CD4-positive, alpha-beta T cell treated with Interleukin-15 for 1 hour (primary cell): ENCODE data around the gene SLC25A52.
"Not testable (repeated sequence)": the region's sequence is repeated elsewhere in the genome, so short reads cannot be mapped to it uniquely, and the experiment has no call there.

Experiments
- DNase-seq: peaks from one replicate; pipeline ENCODE4 v3.0.0-alpha.2; 2020

SLC25A52 gene

DNA sequence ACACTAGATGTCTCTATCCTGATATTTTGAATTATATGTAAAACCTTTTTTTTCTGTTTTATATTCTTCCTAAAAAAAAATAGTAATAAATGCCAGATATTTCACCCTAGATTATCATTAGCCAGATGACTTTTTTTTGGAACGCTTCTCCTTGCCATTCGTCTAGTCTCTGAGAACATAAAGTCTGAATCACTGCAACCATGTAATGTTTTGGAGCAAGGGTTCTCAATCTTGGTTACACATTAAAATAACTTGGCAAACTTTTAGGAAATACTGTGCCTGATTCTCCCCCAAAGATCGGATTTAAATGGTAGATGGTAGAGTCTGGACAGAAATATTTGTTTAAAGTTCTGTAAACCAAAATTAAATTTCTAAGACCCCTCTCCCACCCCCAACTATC is 21.0 kb downstream of the SLC25A52 start:
- DNase-seq, result no peak

DNA sequence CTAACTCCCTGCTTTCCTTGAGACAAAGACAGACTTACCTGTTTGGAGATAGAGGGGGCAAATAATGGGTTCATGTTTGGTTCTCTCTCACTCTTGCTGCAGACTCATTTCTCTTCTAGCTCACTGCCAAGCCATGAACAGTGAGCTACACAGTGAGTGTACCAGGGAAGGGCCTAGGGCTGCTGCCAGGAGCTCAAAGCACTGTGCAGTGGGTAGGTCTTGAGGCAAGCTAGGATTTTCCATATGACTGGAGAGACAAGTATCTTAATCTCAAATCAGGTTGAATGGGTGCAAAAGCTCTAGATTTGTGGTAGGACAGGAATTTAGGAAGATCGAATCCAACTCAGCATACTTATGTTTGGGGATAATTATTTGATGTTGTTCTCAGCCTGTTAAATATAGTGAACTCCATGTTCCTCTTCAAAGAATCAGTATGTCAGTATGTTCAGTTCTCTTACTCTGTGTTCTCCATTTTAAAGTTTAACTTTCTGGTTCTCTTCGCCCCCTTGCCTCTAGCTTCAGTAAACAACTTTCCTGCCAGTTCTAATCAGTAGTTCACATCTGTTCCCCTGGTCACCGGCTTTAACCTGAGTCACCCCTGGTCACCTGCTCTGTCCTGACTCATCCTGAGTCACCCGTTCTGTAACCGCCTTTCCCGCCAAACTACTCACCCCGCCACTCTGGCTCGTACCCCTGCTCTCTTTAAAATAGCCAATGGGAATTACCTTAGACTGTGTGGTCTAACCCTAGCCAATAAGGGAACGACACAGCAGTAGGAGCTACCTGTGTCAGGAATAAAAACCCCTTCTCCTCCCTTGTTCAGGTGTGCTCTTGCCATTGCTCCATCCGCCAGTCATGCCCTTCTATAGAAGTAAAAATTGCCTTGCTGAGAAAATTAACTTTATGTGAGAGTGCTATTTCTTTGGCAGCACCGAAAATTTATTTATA is 21.9 kb downstream of the SLC25A52 start:
- DNase-seq, result no peak

DNA sequence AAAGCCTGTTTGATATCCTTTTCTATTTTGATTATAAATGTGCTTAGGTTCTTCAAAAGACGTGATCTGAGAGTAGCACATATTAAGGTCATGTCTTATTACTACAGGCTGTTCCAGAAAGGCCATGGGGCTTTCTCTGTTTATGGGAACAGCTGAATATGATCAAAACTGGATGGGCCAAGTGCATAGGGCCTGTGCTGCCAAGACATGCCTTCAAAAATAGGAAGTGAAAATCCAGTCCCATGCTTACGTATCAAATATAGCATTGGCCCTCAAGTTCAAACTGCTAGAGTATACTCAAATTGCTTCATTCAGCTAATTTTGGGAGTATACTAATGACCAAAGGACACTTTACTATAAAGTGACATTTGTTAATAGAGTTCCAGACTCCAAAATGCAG is 24.1 kb downstream of the SLC25A52 start:
- DNase-seq, result no peak

DNA sequence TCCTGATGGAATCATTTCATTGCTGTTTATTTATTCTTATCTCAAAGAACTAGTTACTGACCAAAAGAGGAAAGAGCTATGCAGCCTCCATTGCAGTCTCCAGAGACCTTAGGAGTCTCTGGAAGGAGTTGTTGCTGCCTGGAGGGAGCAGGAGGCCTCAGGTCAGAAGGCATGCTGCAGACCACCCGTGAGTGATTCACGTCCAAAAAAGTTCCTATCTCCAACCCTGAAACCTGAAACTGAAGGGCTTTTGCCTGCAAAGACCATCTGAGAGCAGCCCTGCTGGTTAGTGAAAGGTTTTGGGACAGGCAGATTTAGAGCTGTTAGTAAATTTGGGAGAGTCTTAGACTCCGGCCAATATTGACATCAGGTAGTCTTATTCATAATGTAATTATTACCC is 29.1 kb downstream of the SLC25A52 start:
- DNase-seq, result no peak

DNA sequence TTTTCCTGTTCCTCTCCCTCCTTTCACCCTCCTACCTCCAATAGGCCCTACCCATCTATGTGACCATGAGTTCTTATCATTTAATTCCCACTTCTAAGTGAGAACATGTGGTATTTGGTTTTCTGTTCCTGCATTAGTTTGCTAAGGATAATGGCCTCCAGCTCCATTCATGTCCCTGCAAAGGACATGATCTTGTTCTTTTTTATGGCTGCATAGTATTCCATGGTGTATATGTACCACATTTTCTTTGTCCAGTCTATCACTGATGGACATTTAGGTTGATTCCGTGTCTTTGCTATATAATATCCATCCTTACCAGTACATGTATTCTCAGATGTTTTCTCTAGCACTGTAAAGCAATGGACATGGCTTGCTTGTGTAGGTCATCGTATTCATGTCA is 31.5 kb downstream of the SLC25A52 start:
- DNase-seq, result not testable (repeated sequence)

DNA sequence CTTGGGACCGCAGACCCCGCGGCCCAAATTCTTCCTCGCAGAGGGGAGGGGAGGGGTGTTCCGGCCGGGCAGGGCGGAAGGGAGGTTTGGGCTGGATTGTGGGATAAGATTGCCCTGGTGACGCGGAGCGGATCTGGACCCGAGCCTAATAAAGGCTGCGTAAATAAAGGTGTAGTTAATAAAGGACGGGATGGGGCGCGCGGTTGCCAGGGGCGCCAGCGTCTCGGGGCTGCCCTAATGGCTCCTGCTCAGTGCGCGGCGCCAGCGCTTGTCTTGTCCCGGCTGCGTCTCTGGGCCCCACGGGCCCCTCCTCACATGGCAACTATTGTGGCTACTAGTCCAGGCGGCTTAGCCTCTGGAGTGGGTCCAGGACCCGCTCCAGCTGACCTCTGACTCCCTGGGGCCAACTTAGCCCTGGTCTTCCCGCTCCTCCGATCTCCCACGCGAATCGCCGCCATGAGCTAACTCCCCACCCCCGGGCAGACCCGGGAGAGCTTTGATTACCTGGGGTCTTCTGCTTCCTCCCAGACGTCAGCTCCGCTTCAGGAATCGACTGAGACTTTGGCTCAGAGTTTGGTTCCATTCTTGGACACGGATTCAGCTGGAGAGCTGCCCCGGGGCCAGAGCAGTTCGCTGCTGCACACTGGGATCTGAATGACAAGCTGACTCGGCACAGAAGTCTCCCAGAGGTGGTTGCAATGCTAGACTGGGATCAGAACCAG is 36.5 kb downstream of the SLC25A52 start:
- DNase-seq, result no peak

DNA sequence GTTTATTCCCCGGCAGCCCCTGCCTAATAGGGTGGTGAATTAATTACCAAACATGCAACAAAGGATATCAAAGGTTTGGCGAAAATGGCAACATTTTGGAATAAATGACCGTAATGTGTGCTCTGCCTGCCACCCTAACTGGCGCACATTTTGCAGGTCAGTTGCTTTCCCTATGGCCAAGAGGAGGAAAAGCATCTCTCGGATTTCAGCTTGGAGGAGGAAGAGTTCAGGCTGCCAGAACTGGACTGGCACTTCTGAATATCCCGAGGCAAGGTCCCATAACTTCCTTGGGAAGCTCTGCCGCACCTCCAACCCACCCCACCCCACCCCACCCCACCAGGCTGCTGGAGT is 37.1 kb downstream of the SLC25A52 start:
- DNase-seq, result no peak

DNA sequence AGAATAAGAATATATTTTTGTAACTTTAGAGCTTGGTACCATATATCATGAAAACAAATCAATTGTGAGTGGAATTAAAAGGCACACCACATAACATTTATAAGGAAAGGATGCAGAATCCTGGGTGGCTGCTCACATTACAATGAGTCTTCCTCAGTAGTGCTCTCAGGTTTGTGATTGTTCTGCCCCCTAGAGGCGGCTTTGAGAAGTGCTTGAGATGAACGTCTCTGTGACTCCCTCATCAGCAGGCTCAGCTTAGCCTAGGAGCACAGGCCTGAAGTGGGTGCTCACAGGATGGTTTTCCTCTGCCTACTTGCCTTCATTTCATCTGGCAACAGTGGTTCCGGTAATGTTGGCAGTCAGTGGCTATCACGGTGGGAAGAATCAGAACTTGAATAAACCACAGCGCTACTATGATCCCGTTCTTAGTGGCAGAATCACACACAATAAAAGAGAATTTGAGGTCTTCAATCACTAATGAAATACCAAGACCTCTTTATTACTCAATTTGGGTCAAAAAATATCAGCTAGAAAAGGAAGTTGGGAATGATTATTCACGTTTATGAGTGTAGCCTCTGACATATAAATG is 38.2 kb downstream of the SLC25A52 start:
- peak; percentile 63 for DNase-seq

DNA sequence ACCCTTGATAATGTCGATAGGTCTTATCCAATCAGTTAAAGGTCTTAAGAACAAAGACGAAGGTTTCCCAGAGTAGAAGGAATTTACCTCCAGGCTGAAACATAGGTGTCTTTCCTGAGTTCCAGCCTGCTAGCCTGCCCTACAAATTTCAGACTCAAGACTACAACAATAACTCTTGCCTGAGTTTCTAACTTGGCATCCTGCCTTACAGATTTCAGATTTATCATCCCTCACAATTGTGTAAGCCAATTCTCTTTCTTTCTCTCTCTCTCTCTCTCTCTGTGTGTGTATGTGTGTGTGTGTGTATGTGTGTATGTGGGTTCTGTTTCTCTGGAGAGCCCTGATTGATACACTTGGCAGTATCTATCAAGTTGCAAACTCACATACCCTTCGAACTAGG is 39.1 kb downstream of the SLC25A52 start:
- DNase-seq, result no peak

DNA sequence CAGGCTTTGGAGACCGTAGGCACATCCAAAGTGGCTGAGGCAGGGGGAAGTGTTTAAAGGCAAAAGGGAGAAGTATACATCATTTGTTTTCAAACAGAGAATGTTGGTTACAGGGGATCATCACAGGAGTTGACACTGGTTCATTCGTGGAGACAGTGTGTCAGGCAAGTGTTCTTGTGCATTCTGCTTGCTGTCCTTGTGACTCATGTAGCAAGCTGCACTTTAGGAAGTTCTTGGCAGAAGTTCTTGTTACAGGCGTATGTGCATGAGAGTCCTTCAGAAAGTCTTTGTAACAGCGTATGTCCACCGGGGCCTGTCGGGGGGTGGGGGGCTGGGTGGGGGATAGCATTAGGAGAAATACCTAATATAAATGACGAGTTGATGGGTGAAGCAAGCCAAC is 39.8 kb downstream of the SLC25A52 start:
- no peak for DNase-seq

DNA sequence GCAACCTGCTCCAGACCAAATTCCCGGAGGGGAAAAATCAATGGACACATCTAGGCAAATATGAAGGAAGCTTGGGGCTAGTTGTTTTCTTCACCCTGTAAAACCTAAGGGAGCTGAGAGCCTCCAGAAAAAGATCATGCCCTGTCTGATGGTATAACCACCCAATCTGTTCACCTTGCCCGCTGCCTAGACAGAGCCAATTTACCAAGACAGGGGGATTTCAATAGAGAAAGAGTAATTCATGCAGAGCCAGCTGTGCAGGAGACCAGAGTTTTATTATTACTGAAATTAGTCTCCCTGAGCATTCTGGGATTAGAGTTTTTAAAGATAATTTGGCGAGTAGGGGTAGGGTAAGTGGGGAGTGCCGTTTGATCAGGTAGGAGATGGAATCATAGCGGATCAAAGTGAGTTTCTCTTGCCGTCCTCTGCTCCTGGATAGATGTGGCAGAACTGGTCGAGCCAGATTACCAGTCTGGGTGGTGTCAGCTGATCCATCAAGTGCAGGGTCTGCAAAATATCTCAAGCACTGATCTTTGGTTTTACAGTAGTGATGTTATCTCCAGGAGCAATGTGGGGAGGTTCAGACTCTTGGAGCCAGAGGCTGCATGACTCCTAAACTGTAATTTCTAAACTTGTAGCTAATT is 41.2 kb downstream of the SLC25A52 start:
- no peak for DNase-seq

DNA sequence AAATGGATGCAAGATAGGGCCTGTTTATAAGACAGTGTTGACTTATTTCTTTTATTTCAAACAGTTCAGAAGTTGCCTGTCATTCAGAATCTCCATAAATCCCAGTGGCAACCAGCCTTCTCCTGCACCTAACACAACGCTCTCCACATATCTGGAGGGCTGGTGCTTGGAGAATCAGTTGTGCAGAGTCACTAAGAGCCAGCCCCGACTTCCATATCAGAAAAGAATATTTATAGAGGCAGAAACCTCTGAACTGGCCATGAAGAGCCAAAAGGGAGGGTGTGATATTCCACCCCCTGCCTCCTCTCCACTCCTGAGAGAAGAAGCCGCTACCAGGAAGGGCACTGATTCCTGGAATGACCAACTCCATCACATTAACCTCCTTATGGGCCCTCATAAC is 42.3 kb downstream of the SLC25A52 start:
- DNase-seq, result no peak

DNA sequence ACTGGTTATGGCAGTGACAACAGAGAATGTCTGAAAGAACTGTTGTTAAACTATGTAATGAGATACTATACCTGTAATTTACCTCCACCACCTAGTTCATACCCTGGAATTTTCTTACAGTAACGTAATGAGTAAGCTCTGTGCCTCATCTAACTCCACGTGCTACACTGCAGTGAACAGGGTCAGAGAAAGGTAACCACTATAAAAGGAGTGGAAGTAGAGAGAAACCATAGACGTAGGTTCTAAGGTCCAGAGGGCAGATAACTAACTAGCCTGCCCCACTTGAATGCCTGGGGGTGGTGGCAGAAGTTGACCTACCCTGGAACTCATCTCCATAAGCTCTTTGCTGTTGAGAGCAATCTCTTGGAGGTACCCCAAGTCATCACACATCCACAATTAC is 44.3 kb downstream of the SLC25A52 start:
- no peak for DNase-seq

DNA sequence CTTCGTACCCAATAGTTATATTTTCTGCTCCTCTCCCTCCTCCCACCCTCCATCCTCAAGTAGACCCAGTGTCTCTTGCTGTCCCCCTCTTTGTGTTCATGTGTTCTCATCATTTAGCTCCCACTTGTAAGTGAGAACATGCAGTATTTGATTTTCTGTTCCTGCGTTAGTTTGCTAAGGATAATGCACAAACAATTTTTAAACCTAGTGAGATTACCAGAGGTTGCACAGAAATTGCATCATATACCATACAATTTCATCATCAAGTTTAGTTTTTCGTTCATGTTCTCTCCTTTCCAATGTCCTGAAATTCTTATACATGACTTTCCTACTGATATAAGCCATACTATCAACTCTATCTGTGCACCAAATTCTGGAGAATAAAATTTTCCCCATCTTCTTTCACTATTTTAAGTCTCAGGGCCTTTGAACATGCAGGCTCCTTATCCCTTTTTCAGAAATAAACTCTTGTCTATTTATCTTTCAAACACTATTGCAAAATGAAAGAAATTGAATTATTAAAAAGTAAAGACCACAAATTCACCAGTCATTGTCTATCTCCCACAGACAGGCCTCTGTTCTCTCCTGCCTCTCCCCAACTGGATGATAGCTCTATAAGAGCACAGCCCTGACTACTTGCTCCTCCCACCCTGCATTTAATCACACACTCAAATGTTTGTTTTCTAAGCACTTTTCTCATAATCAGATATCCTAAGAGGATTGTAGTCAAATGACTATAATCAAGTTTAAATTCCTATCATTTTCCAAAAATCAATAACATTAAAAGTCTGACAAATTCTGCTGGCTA is 49.1 kb downstream of the SLC25A52 start:
- no peak for DNase-seq

DNA sequence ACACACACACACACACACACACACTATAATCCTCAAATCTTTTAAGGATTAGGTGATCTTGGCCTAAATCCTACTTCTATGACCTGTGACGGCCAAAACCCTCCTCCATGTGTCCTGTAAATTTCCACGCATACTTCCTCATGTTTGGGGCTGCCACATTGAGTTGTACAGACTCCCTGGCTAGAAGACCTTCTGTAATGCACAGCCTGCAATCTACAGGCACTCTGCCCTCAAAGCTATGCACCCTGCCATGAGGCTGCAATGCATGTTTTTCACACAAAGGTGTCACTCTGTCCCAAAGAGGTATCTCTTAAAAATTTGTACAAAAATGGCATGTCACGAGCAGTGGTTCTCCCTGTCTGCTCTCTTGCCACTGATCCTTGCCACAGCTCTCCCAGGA is 49.9 kb downstream of the SLC25A52 start:
- DNase-seq, result no peak
